H1 (cell line): ENCODE data around the gene ZNF423. TPM values are rescaled to one million over a fixed set of nuclear protein-coding genes. Genes with fewer than 3 reads are reported as not detected.

Experiments used
- CTCF ChIA-PET: fragments of 300-600 bp; sonication (Branson Sonifier 250); formaldehyde crosslinking; loops from one replicate; lab custom pipeline; 2021; ENCODE audit not compliant: partially characterized antibody; lab: Charles Lee
- POLR2A ChIA-PET: fragments of 300-600 bp; sonication (Branson Sonifier 250); formaldehyde crosslinking; loops from one replicate; lab custom pipeline; 2021; ENCODE audit warnings: inconsistent platforms; ENCODE audit not compliant: partially characterized antibody; lab: Charles Lee
- DNase-seq, 2 experiments: peaks; one replicate each; pipeline versions ENCODE4 v3.0.0 to v3.0.0-alpha.2; 2010 to 2022; ENCODE audit warnings: low spot score in 2 of 2, low read depth in 1 of 2, mixed read lengths in 1 of 2
- FAIRE-seq: peaks from 2 replicates; lab custom pipeline; 2011; peaks lifted over from hg19 to GRCh38; lab: Jason Lieb, UNC
- H2AFZ ChIP-seq: 2 replicates; pipeline ENCODE4 v1.8.1; 2012; ENCODE audit warnings: low read length, inconsistent platforms
- H2AK5ac ChIP-seq: 2 replicates; pipeline ENCODE4 v1.6.1; 2013; ENCODE audit warnings: low read depth, low read length
- H2BK120ac ChIP-seq: replicated peaks from 2 replicates; pipeline ENCODE3; 2013; ENCODE audit warnings: low read depth, low read length, inconsistent platforms
- H2BK12ac ChIP-seq: 2 replicates; pipeline ENCODE4 v1.6.1; 2013; ENCODE audit warnings: low read depth, low read length
- H2BK15ac ChIP-seq: 2 replicates; pipeline ENCODE4 v1.6.1; 2013; ENCODE audit warnings: low read length
- H2BK20ac ChIP-seq: 2 replicates; pipeline ENCODE4 v1.6.1; 2013; ENCODE audit warnings: low read length
- H2BK5ac ChIP-seq: 2 replicates; pipeline ENCODE4 v1.6.1; 2013; ENCODE audit warnings: low read depth, low read length
- H3K14ac ChIP-seq: 2 replicates; pipeline ENCODE4 v1.6.1; 2013; ENCODE audit warnings: inconsistent platforms; ENCODE audit not compliant: insufficient read length
- H3K18ac ChIP-seq: 2 replicates; pipeline ENCODE4 v1.6.1; 2013; ENCODE audit warnings: low read length; ENCODE audit errors: extremely low read depth
- H3K23ac ChIP-seq: 2 replicates; pipeline ENCODE4 v1.6.1; 2013; ENCODE audit warnings: inconsistent platforms; ENCODE audit not compliant: insufficient read length
- H3K23me2 ChIP-seq: 2 replicates; pipeline ENCODE4 v1.6.1; 2013; ENCODE audit warnings: low read depth, low read length
- H3K27ac ChIP-seq: 2 replicates; pipeline ENCODE4 v1.6.1; 2011; ENCODE audit warnings: low read depth, low read length, inconsistent platforms
- H3K27me3 ChIP-seq, 4 experiments: replicated peaks in 1 of 4; 1 replicate in 1 of 4; 2 replicates in 3 of 4; pipeline versions ENCODE4 v1.6.1 to v1.8.1; 2011 to 2013; ENCODE audit warnings: low read length in 3 of 4, mild to moderate bottlenecking in 3 of 4, inconsistent platforms in 2 of 4, mixed read lengths in 2 of 4, moderate library complexity in 1 of 4; ENCODE audit not compliant: control insufficient read depth in 3 of 4, insufficient read depth in 3 of 4; ENCODE audit errors: extremely low read depth in 1 of 4
- H3K36me3 ChIP-seq, 4 experiments: 2 replicates each; pipeline versions ENCODE4 v1.6.1 to v1.8.1; 2011 to 2013; ENCODE audit warnings: mild to moderate bottlenecking in 4 of 4, low read length in 3 of 4, moderate library complexity in 2 of 4, control low read depth in 1 of 4, inconsistent platforms in 1 of 4; ENCODE audit not compliant: insufficient read depth in 4 of 4, control insufficient read depth in 2 of 4
- H3K4ac ChIP-seq: replicated peaks from 2 replicates; pipeline ENCODE3; 2013; ENCODE audit warnings: low read length, low read depth, mixed read lengths, inconsistent platforms; ENCODE audit not compliant: insufficient read length
- H3K4me1 ChIP-seq, 4 experiments: replicated peaks in 1 of 4; 1 replicate in 1 of 4; 2 replicates in 3 of 4; pipeline versions ENCODE4 v1.6.1 to v1.8.1; 2011 to 2013; ENCODE audit warnings: low read length in 3 of 4, inconsistent platforms in 2 of 4, mixed read lengths in 1 of 4; ENCODE audit not compliant: insufficient read depth in 4 of 4, control insufficient read depth in 3 of 4
- H3K4me2 ChIP-seq, 2 experiments: 2 replicates each; pipeline versions ENCODE4 v1.6.1 to v1.8.1; 2011 to 2013; ENCODE audit warnings: low read depth in 2 of 2, low read length in 2 of 2, control low read depth in 1 of 2, inconsistent platforms in 1 of 2, mild to moderate bottlenecking in 1 of 2; ENCODE audit not compliant: insufficient read depth in 1 of 2
- H3K4me3 ChIP-seq, 4 experiments: fragments of 200-600, 300-600 bp in 1 of 4; sonication (generic), shearing (Covaris generic), sonication (Bioruptor Twin) in 1 of 4; 2 replicates each; pipeline versions ENCODE4 v1.5.1 to v1.8.1; 2011 to 2016; ENCODE audit warnings: low read length in 4 of 4, low read depth in 3 of 4, control low read depth in 2 of 4, inconsistent platforms in 2 of 4, mild to moderate bottlenecking in 2 of 4, mixed read lengths in 1 of 4, moderate library complexity in 1 of 4; ENCODE audit not compliant: insufficient read depth in 2 of 4; ENCODE audit errors: extremely low read depth in 1 of 4
- H3K56ac ChIP-seq: replicated peaks from 2 replicates; pipeline ENCODE3; 2013; ENCODE audit warnings: low read depth, mild to moderate bottlenecking, mixed read lengths, low read length, inconsistent platforms; ENCODE audit not compliant: insufficient read length
- H3K79me1 ChIP-seq: 2 replicates; pipeline ENCODE4 v1.6.1; 2013; ENCODE audit warnings: low read depth, low read length, control low read depth
- H3K79me2 ChIP-seq, 2 experiments: 2 replicates each; pipeline versions ENCODE4 v1.6.1 to v1.8.1; 2012 to 2013; ENCODE audit warnings: low read length in 2 of 2, mild to moderate bottlenecking in 2 of 2, inconsistent platforms in 1 of 2; ENCODE audit not compliant: insufficient read depth in 2 of 2, control insufficient read depth in 1 of 2
- H3K9ac ChIP-seq, 4 experiments: replicated peaks in 1 of 4; 1 replicate in 1 of 4; 2 replicates in 3 of 4; pipeline versions ENCODE4 v1.6.1 to v1.8.1; 2011 to 2013; ENCODE audit warnings: low read depth in 3 of 4, low read length in 3 of 4, control low read depth in 2 of 4, mild to moderate bottlenecking in 2 of 4, moderate library complexity in 2 of 4, inconsistent platforms in 1 of 4; ENCODE audit errors: extremely low read depth in 1 of 4
- H3K9me3 ChIP-seq, 2 experiments: 2 replicates each; pipeline versions ENCODE4 v1.6.1 to v1.8.1; 2012 to 2013; ENCODE audit warnings: mild to moderate bottlenecking in 2 of 2, moderate library complexity in 2 of 2, control low read depth in 1 of 2, inconsistent platforms in 1 of 2, low read depth in 1 of 2, low read length in 1 of 2, mixed read lengths in 1 of 2; ENCODE audit not compliant: insufficient read depth in 2 of 2
- H4K20me1 ChIP-seq, 2 experiments: replicated peaks in 1 of 2; 2 replicates each; pipeline versions ENCODE3 to v1.8.1; 2011 to 2013; ENCODE audit warnings: inconsistent platforms in 2 of 2, low read length in 2 of 2, mild to moderate bottlenecking in 1 of 2; ENCODE audit not compliant: insufficient read depth in 2 of 2, control insufficient read depth in 1 of 2
- H4K5ac ChIP-seq: 2 replicates; pipeline ENCODE4 v1.6.1; 2013; ENCODE audit warnings: low read length, low read depth, mixed read lengths, inconsistent platforms; ENCODE audit not compliant: insufficient read length
- H4K8ac ChIP-seq: 2 replicates; pipeline ENCODE4 v1.8.0; 2013; ENCODE audit warnings: mild to moderate bottlenecking, moderate library complexity, low read length, inconsistent platforms; ENCODE audit not compliant: insufficient read depth; ENCODE audit errors: extremely low read depth
- H4K91ac ChIP-seq: replicated peaks from 2 replicates; pipeline ENCODE3; 2013; ENCODE audit warnings: low read length, mixed read lengths, inconsistent platforms; ENCODE audit not compliant: insufficient read length
- BRCA1 ChIP-seq: IDR thresholded peaks from 2 replicates; pipeline ENCODE4 v1.6.1; 2012; ENCODE audit warnings: low read depth, low read length, improper control_type of control experiment
- FOSL1 ChIP-seq: IDR thresholded peaks from 2 replicates; pipeline ENCODE4 v1.6.1; 2011; ENCODE audit warnings: mild to moderate bottlenecking, low read depth, low read length, moderate library complexity; ENCODE audit not compliant: insufficient read depth
- GTF2F1 ChIP-seq: IDR thresholded peaks from 2 replicates; pipeline ENCODE4 v1.6.1; 2012; ENCODE audit warnings: low read depth, low read length, improper control_type of control experiment, borderline replicate concordance
- POLR2A ChIP-seq, 2 experiments: IDR thresholded peaks; 1 replicate in 1 of 2; 2 replicates in 1 of 2; pipeline ENCODE4 v1.6.1; 2011; ENCODE audit warnings: low read depth in 2 of 2, low read length in 2 of 2, mild to moderate bottlenecking in 2 of 2; ENCODE audit errors: control extremely low read depth in 1 of 2
- SIX5 ChIP-seq: IDR thresholded peaks from 2 replicates; pipeline ENCODE4 v1.6.1; 2011; ENCODE audit warnings: mild to moderate bottlenecking, low read depth, low read length
- WGBS, 2 experiments: shearing (Covaris generic) in 1 of 2; methylation state at CpG; one replicate each; pipeline versions ENCODE4 v1.1.6 to v1.1.7; 2013 to 2015; ENCODE audit warnings: low lambda C conversion rate in 2 of 2, mixed read lengths in 2 of 2, inconsistent platforms in 1 of 2, low coverage in 1 of 2, missing lambda C conversion rate in 1 of 2; ENCODE audit not compliant: insufficient replicate concordance in 2 of 2, insufficient coverage in 1 of 2, insufficient read length in 1 of 2; ENCODE audit errors: extremely low coverage in 1 of 2, missing lambda C conversion rate in 1 of 2; 5-methylcytosine and 5-hydroxymethylcytosine counted together
- polyA plus RNA-seq, 7 experiments: library from polyadenylated mRNA; depleted of rRNA in 3 of 7; stranded (reverse) in 5 of 7; unstranded in 2 of 7; fragments of >200 nt in 5 of 7; fragments of 200-250 nt in 2 of 7; gene quantifications; 1 replicate in 5 of 7; 2 replicates in 1 of 7; 4 replicates in 1 of 7; pipeline versions ENCODE4 v1.2.1 to v1.2.3, GENCODE V29; 2011 to 2013; ENCODE audit warnings: missing spikeins in 2 of 7, mixed read lengths in 2 of 7
- total RNA-seq: library from RNA; stranded (reverse); fragmentation: NEBNext Ultra II Directional; extraction: Animal tissue kit (Norgen Biotek cat#: 25700); gene quantifications from 2 replicates; pipeline ENCODE4 v1.2.1, GENCODE V29; 2021

ZNF423 gene
- total and polyA plus RNA-seq, 2 of the 8 experiments (the other 6 are each of a cell fraction or from before 2014, with no cell fraction given) = 38.2 to 52.3 TPM

GRCh38 chr16:49788986-49789385 lies 66.9 kb downstream of the ZNF423 start:
- Histone ChIP-seq H3K18ac (no peak overlapping the region), H2BK12ac (no peak overlapping the region), H3K56ac (no peak overlapping the region), H4K91ac (no peak overlapping the region), H3K4me3 (no peak overlapping the region), H2BK15ac (no peak overlapping the region), H3K9me3 (no peaks in the 10 kb centered on the region), H2BK20ac (no peak overlapping the region), H3K23me2 (no peaks in the 10 kb centered on the region), H3K4me2 (no peak overlapping the region), H2AK5ac (no peak overlapping the region), H3K4ac (no peak overlapping the region), H3K79me2 (peaks cover 0 to 27% of the 10 kb centered on the region in 2 experiments; a peak in 2 of 4 replicates), H4K20me1 (peaks cover 6 to 10% of the 10 kb centered on the region in 2 experiments), H2BK5ac (no peak overlapping the region), H3K79me1 (peaks cover 14% of the 10 kb centered on the region), H3K27me3 (no peaks in the 10 kb centered on the region), H3K4me1 (peaks cover 0 to 6% (median 3%) of the 10 kb centered on the region in 4 experiments; a peak in 5 of 7 replicates), H3K36me3 (no peaks in the 10 kb centered on the region), H4K8ac (no peak overlapping the region), H2AFZ (no peak overlapping the region), H3K23ac (no peak overlapping the region), H3K14ac (no peak overlapping the region), H3K27ac (no peak overlapping the region), H2BK120ac (no peak overlapping the region), H4K5ac (no peak overlapping the region), H3K9ac (no peak overlapping the region)
- FAIRE-seq (no peak), DNase-seq (no peak)
- CTCF ChIA-PET = interaction anchor here (0.7 to 2.5 kb wide), 5 partner anchors 8 to 136 kb away, joined by 3 to 12 read pairs (median 3); no protein-coding TSS in a partner anchor
- WGBS, 2 experiments = 90% methylated on average over 7 of the region's 7 CpGs; no CpG with 5 or more reads in 1 of the 2 experiments
- POLR2A ChIA-PET = interaction anchor here (0.6 to 1.5 kb wide), 4 partner anchors 8 to 75 kb away, joined by 3 to 4 read pairs (median 4); no protein-coding TSS in a partner anchor
- TF ChIP-seq BRCA1 = no peak
- TF ChIP-seq FOSL1 = no peak
- TF ChIP-seq POLR2A (IDR thresholded peaks at IDR 0.05; ENCODE audit: control extremely low read depth in 1 of 2, low read depth in 2 of 2, low read length in 2 of 2) = no peak
- TF ChIP-seq SIX5 = no peak
- no peak for TF ChIP-seq GTF2F1
